Gastroesophageal sphincter (tissue), 3 donors: Measurements from ENCODE around the gene RANBP10.
A peak's percentile ranks its signal among the peaks of the same experiment; 100 is the strongest.

Experiments used
- CTCF ChIP-seq, 4 experiments: fragments of 200-600 bp in 2 of 4; fragments of 450-650 bp in 2 of 4; sonication (generic) in 1 of 4; IDR thresholded peaks; one replicate each; pipeline ENCODE4 v1.5.1; 2017 to 2019; ENCODE audit warnings: antibody characterized with exemption in 4 of 4, mild to moderate bottlenecking in 2 of 4, moderate library complexity in 2 of 4
- EP300 ChIP-seq: sonication (generic); formaldehyde crosslinking; IDR thresholded peaks from one replicate; pipeline ENCODE4 v1.6.1; 2017; ENCODE audit warnings: antibody characterized with exemption, mild to moderate bottlenecking
- POLR2A ChIP-seq, 2 donors: fragments of 450-650 bp; IDR thresholded peaks; one replicate each; pipeline ENCODE4 v1.6.1; 2017; ENCODE audit warnings: antibody characterized with exemption in 2 of 2, mild to moderate bottlenecking in 2 of 2, moderate library complexity in 1 of 2
- POLR2AphosphoS5 ChIP-seq: sonication (generic); formaldehyde crosslinking; IDR thresholded peaks from one replicate; pipeline ENCODE4 v1.6.1; 2017; ENCODE audit warnings: antibody characterized with exemption

GRCh38 chr16:67719048-67719777 is 87.1 kb downstream of the RANBP10 start, which contains the start of gene GFOD2:
- TF ChIP-seq CTCF (IDR thresholded peaks at IDR 0.05), result peak in 1 of 4 experiments; percentile 18
- TF ChIP-seq EP300, result no peak
- TF ChIP-seq POLR2AphosphoS5, result peak; percentile 83
- peak; percentile 50 to 83 for TF ChIP-seq POLR2A (IDR thresholded peaks at IDR 0.05)
